Measurements from ENCODE around the gene ELL.

The ELL gene

GRCh38 chr19:18503971-18504885 is 17.6 kb downstream of the ELL start:
- no peak for DNase-seq

DNA sequence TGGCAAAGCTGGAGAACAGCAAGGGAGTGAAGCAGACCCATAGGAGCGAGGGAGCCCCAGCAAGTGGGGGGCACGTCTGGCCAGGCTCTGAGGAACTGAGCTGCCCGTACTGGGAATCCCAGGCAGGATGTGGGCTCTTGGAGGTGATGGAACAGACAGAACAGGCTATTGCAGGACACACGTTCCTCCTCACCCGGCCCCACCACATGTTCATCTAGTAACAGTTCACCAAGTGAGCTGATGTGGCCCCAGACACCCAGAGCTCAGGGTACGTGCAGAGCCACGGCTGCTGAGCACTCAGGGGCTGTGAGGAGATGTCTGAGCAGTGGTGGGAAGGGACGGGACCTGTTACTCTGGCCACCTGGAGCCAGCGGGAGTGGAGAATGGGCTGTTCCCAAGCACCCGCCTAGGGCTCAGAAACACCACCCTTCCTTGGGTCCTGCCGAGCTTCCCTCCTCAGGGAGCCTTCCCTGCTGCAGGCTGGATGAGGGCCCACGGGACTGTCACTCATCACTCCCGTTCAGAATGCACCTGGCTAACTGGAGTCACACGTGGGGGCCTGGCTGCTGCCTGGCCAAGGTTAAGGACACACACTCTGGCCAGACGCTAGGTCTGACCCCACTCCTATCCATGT is 18.4 kb downstream of the ELL start:
- no peak for DNase-seq

- DNase-seq: no peak
Observed at GRCh38 chr19:18502638-18503294, 19.1 kb downstream of the ELL start.

- no peak for DNase-seq
Observed at GRCh38 chr19:18502246-18502637, 19.6 kb downstream of the ELL start.

DNA sequence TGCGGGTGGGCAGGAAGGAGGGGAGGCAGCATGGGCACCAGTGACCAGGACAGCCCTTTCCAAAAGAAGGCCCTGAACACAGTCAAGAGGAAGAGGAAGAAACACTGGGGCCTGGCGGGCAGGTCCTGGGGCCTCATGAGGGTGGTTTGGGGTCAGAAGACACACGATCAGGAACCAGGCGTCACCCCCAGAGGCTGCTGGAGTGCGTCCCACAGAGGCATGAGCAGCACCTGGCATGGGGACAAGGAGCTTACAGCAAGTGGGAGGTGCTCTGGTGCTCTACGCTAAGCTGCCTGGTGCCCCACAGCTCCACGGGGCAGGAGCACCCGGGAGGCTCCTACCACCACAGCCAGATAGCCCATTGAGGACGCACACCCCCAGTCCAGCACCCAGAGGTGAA is 20.0 kb downstream of the ELL start:
- no peak for DNase-seq

- DNase-seq: no peak
Observed at GRCh38 chr19:18501351-18501750, 20.5 kb downstream of the ELL start.

GRCh38 chr19:18500799-18501198 is 21.1 kb downstream of the ELL start:
- no peak for DNase-seq

GRCh38 chr19:18500376-18500775 is 21.5 kb downstream of the ELL start:
- DNase-seq: no peak

- DNase-seq: no peak
Observed at GRCh38 chr19:18499055-18499775, 22.7 kb downstream of the ELL start.

DNA sequence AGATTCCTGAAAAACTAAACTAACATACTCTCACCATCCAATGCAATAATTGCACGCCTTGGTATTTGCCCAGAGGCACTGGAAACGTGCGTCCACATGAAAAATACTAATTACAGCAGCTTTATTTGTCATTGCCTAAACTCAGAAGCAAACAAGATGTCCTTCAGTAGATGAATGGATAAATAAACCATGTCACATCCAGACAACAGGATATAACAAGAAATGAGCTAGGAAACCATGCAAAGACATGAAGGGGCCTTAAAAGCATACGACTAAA is 25.0 kb downstream of the ELL start:
- no peak for DNase-seq

DNA sequence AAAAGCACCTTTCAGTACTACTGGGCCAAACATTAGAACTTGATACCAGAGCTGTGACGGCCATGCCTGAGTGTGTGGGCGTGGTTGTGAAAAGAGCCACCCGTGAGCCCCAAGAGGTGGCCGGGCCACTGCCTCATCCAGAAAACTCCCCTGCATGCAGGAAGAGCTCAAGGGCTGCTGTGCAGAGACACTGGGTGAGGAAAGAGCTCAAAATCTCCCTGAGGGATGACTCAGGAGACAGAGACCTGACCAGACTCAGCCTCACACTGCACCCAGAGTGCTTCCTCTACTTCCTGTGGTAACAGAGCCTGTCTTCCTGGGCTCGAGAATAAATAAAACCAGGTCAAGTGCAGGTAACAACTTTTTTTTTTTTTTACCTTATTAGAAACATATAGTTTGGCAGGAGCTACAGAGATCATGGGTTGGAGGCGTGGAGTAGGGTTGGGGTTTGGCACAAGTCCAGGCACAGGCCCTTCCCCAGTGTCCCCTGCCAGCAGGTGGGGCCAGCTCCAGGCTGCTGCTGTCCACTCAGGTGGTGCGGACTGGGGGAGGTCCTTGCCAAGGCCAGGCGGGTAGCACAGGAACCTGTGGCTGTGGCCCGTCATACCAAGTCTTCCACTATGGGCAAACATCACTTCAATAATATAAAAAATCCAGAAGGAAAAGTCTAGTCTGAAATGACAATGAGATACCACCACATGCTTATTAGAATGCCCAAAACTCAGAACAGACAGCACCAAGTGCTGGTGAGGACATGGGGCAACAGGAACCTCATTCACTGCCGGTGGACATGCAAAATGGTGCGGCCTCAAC is 25.5 kb downstream of the ELL start:
- no peak for DNase-seq

- DNase-seq: no peak
Observed at GRCh38 chr19:18495204-18495911, 26.5 kb downstream of the ELL start.

DNA sequence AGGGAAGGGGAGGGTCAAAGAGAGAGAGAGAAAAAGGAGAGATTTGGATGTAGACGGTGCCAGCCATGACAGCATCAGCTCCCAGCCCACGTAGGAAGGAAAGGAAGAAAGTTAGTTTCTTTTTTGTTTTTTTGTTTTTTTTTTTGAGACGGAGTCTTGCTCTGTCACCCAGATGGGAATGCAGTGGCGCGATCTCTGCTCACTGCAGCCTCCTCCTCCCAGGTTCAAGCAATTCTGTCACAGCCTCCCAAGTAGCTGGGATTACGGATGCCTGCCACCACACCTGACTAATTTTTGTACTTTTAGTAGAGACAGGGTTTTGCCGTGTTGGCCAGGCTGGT is 27.6 kb downstream of the ELL start:
- no peak for DNase-seq

DNA sequence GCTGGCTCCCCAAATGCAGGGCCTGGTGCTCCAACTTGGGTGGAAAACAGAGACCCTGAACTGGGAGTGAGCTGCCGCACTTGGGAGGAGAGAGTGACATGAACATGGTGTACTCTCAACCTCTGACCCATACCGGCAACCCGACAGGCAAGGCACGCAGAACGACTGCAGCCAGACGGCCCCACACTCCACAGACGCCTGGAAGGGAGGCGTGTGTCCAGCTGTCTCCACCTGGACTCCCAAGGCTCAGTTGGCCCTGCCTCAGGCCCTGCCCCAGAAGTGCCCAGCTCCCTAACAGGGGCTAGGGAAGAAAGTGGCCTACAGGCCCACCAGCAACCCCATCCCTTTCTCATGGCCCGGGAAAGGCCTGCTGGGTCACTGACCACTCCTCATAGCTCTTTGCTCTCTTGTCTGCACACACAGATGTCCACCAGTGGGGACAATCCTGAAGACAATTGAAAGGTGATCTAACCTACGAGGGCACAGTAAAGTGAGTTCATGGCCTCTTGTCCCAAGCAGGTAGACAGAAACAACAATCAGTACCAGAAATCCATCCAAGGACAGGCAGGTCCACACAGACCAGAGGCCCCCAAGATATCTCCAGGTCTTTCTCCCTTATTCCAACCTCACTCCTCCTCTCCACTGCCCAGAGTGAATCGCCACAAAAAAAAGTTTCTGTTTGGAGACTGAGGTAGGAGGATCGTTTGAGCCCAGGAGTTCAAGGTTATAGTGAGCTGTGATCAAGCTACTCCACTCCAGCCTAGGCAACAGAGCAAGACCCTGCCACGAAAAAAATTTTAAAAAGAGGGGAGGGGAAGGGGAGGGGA is 28.2 kb downstream of the ELL start:
- no peak for DNase-seq

DNA sequence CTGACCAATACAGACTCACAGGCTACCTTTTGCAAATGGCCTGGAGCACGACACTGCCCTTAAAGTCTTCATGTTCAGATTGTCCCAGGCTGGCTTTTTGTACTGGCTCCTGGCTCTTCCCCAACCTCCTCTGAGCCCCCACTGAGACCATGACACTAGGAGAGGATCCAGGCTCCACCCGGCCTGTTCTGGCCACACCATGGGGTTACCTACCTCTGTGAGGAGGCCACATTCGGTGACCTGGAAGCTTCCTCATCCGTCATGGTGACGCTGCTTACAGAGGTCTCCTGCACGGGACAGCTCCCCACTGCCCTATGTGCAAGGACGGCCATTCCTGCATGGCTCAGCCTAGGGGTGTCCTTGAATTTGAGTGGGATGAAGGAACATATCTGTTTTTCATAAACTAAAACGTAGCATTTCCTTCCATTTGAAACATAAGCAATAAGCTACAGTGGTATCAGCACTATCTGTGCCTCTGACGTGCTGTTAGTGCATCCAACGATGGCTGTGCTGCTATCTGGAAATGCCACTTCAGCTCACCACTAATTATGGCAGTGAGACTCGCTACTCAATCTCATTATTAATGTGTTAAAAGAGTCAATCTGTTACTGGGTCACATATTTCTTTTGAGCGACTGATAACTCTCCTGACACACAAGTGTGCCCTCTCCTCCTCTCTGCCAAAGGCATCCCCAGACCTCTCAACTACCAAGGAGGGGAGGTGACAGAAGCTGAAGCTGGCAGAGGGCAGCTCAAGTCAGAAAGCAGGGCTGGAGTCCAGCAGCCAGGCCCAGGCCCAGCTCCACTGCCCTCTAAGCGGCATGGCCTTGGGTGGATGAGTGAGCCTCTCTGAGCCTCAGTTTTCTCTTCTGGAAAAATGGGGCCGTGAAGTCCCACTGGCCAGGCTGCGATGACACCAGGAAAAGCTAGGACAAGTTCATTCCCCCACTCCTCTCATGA is 29.6 kb downstream of the ELL start:
- DNase-seq: no peak

- no peak for DNase-seq
Observed at GRCh38 chr19:18490728-18491127, 31.1 kb downstream of the ELL start.

DNA sequence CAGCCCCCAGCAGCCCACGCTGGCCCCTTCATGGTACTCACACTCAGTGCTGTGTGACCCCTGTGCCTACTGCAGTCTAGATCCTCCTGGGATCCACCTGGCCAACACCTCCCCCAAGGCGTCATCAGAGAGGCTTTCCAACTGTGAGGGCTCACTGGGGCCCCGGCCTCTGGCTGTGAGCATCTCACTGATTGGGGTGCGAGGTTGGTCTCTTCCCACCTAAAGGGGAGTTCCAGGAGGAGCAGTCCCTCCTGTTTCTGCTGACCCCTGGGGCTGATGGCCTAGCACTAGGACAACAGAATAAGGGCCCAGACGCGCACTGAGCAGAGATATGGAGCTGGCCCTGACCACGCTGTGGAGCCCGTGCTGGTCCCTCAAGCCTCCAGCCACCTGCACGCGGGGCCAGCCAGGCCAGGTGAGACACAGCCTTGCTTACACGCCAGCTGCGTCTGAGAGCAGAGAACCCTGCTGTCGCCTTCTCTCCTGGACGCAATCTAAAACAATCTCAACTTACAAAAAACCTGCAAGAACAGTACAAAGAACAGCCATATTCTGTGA is 32.2 kb downstream of the ELL start:
- no peak for DNase-seq

- DNase-seq: no peak
Observed at GRCh38 chr19:18488838-18489626, 32.8 kb downstream of the ELL start.

DNA sequence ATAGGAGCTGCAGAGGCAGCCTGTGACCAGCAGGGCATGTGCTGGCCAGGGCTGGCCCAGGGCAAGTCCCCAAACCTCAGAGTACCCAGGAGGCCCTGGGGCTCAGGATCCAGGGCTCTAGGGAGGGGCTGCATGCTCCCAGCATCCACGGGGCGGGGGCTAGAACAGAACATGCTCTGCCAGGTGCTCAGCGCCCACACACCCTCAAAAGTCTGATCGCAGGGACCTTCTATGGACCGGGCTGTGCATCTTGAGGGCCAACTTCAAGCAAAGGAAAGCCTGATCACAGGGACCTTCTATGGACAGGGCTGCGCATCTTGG is 33.5 kb downstream of the ELL start:
- DNase-seq: no peak
